Stimulated activated CD8-positive, alpha-beta memory T cell treated with anti-CD3 and anti-CD28 coated beads, Interleukin-4, amount 100 ng/mL, for 24 hours (primary cell): ENCODE measurements around the gene PRRC1.

Experiments
- DNase-seq: peaks from one replicate; pipeline ENCODE4 v3.0.0-alpha.2; 2020; ENCODE audit warnings: low read depth

PRRC1 gene

GRCh38 chr5:127580731-127581130 lies 63.3 kb downstream of the PRRC1 start:
- DNase-seq, result no peak

- no peak for DNase-seq
These were observed 64.0 kb downstream of the PRRC1 start for GRCh38 chr5:127581450-127581849.

GRCh38 chr5:127582773-127583370 lies 65.4 kb downstream of the PRRC1 start:
- DNase-seq, result no peak

- no peak for DNase-seq
These were observed 66.4 kb downstream of the PRRC1 start for GRCh38 chr5:127583866-127584265.

- no peak for DNase-seq
These were observed 68.2 kb downstream of the PRRC1 start for GRCh38 chr5:127585661-127586060.

- no peak for DNase-seq
These were observed 68.8 kb downstream of the PRRC1 start for GRCh38 chr5:127586066-127586770.

GRCh38 chr5:127586811-127587210 lies 69.4 kb downstream of the PRRC1 start:
- no peak for DNase-seq

- no peak for DNase-seq
These were observed 69.9 kb downstream of the PRRC1 start for GRCh38 chr5:127587246-127587917.

GRCh38 chr5:127588368-127588767 lies 70.9 kb downstream of the PRRC1 start:
- DNase-seq, result no peak

- DNase-seq, result no peak
These were observed 72.0 kb downstream of the PRRC1 start for GRCh38 chr5:127589309-127590030.

GRCh38 chr5:127590156-127590722 lies 72.8 kb downstream of the PRRC1 start:
- no peak for DNase-seq

- DNase-seq, result no peak
These were observed 78.3 kb downstream of the PRRC1 start for GRCh38 chr5:127595484-127596368.

- no peak for DNase-seq
These were observed 79.1 kb downstream of the PRRC1 start for GRCh38 chr5:127596501-127596900.

GRCh38 chr5:127599320-127599719 lies 81.9 kb downstream of the PRRC1 start:
- no peak for DNase-seq

GRCh38 chr5:127599847-127600246 lies 82.4 kb downstream of the PRRC1 start:
- no peak for DNase-seq

GRCh38 chr5:127601111-127601510 lies 83.7 kb downstream of the PRRC1 start:
- DNase-seq, result no peak

- DNase-seq, result no peak
These were observed 84.2 kb downstream of the PRRC1 start for GRCh38 chr5:127601601-127602000.

GRCh38 chr5:127602481-127602880 lies 85.0 kb downstream of the PRRC1 start:
- no peak for DNase-seq

GRCh38 chr5:127602896-127603844 lies 85.7 kb downstream of the PRRC1 start:
- DNase-seq, result no peak
